ENCODE results near the gene SLC43A2.

Gene SLC43A2

DNA sequence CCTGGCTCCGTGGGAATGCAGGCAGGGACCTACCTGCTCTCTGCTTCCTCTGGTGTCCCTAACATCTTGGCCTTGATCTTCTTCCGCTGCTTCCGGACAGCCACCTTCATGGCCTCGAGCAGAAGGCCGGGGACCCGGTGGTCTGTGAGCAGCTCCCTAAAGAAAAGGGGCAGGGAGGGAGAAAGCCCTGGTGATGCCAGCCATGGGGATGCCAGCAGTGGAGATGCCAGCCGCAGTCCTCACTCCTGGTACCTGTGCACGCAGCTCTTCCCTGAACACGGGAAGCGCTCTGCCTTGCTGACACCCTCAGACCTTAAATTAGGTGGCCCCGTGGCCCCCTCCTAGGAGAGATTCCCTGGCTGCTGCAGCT is 19.2 kb upstream of the SLC43A2 start:
- TF ChIP-seq, protein P1, sequence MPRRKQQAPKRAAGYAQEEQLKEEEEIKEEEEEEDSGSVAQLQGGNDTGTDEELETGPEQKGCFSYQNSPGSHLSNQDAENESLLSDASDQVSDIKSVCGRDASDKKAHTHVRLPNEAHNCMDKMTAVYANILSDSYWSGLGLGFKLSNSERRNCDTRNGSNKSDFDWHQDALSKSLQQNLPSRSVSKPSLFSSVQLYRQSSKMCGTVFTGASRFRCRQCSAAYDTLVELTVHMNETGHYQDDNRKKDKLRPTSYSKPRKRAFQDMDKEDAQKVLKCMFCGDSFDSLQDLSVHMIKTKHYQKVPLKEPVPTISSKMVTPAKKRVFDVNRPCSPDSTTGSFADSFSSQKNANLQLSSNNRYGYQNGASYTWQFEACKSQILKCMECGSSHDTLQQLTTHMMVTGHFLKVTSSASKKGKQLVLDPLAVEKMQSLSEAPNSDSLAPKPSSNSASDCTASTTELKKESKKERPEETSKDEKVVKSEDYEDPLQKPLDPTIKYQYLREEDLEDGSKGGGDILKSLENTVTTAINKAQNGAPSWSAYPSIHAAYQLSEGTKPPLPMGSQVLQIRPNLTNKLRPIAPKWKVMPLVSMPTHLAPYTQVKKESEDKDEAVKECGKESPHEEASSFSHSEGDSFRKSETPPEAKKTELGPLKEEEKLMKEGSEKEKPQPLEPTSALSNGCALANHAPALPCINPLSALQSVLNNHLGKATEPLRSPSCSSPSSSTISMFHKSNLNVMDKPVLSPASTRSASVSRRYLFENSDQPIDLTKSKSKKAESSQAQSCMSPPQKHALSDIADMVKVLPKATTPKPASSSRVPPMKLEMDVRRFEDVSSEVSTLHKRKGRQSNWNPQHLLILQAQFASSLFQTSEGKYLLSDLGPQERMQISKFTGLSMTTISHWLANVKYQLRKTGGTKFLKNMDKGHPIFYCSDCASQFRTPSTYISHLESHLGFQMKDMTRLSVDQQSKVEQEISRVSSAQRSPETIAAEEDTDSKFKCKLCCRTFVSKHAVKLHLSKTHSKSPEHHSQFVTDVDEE (CRISPR knock-in tag; IDR thresholded peaks at IDR 0.05), result no peak
- TF ChIP-seq OSR1 (CRISPR knock-in tag; IDR thresholded peaks at IDR 0.05) (no peak), GLIS3 (CRISPR knock-in tag; IDR thresholded peaks at IDR 0.05) (no peak), BACH2 (CRISPR knock-in tag; IDR thresholded peaks at IDR 0.05; ENCODE audit: borderline replicate concordance) (no peak)
- ATAC-seq, result no peak

GRCh38 chr17:1646199-1646875 is 17.7 kb upstream of the SLC43A2 start:
- no peak for TF ChIP-seq ZNF8 (CRISPR knock-in tag; IDR thresholded peaks at IDR 0.05)
- TF ChIP-seq, protein P1 (CRISPR knock-in tag; IDR thresholded peaks at IDR 0.05), result no peak
- TF ChIP-seq TCF4 (CRISPR knock-in tag; IDR thresholded peaks at IDR 0.05; ENCODE audit: borderline replicate concordance), result no peak
- TF ChIP-seq TOX (CRISPR knock-in tag; IDR thresholded peaks at IDR 0.05; ENCODE audit: borderline replicate concordance), result no peak
- no peak for ATAC-seq

GRCh38 chr17:1645207-1646171 is 16.9 kb upstream of the SLC43A2 start, which contains the start of gene SCARF1:
Gene SCARF1, minus strand, starts transcription at chr17:1645732. Its CDS starts 35 bp downstream, at chr17:1645697.
- no peak for ATAC-seq
- TF ChIP-seq SNAI2 (CRISPR knock-in tag; IDR thresholded peaks at IDR 0.05) (no peak), ARNTL (CRISPR knock-in tag; IDR thresholded peaks at IDR 0.05; ENCODE audit: borderline replicate concordance, low read depth) (no peak), CSRNP3 (CRISPR knock-in tag; IDR thresholded peaks at IDR 0.05) (no peak), RARB (CRISPR knock-in tag; IDR thresholded peaks at IDR 0.05) (no peak), ISL1 (CRISPR knock-in tag; IDR thresholded peaks at IDR 0.05) (no peak), ZFP3 (CRISPR knock-in tag; IDR thresholded peaks at IDR 0.05) (no peak), TCF4 (CRISPR knock-in tag; IDR thresholded peaks at IDR 0.05; ENCODE audit: borderline replicate concordance) (no peak), ESRRG (CRISPR knock-in tag; IDR thresholded peaks at IDR 0.05) (no peak), ZNF8 (CRISPR knock-in tag; IDR thresholded peaks at IDR 0.05) (no peak), TOX (CRISPR knock-in tag; IDR thresholded peaks at IDR 0.05; ENCODE audit: borderline replicate concordance) (no peak), GLIS3 (CRISPR knock-in tag; IDR thresholded peaks at IDR 0.05) (no peak), OSR1 (CRISPR knock-in tag; IDR thresholded peaks at IDR 0.05) (no peak), PPARA (CRISPR knock-in tag; IDR thresholded peaks at IDR 0.05; ENCODE audit: borderline replicate concordance) (no peak), ZNF70 (CRISPR knock-in tag; IDR thresholded peaks at IDR 0.05) (no peak), BACH2 (CRISPR knock-in tag; IDR thresholded peaks at IDR 0.05; ENCODE audit: borderline replicate concordance) (no peak), ZC3H10 (CRISPR knock-in tag; IDR thresholded peaks at IDR 0.05) (no peak), CSDC2 (CRISPR knock-in tag; IDR thresholded peaks at IDR 0.05) (no peak), ZNF565 (CRISPR knock-in tag; conservative IDR thresholded peaks at IDR 0.05; ENCODE audit: low read depth) (no peak)
- TF ChIP-seq, protein P2, sequence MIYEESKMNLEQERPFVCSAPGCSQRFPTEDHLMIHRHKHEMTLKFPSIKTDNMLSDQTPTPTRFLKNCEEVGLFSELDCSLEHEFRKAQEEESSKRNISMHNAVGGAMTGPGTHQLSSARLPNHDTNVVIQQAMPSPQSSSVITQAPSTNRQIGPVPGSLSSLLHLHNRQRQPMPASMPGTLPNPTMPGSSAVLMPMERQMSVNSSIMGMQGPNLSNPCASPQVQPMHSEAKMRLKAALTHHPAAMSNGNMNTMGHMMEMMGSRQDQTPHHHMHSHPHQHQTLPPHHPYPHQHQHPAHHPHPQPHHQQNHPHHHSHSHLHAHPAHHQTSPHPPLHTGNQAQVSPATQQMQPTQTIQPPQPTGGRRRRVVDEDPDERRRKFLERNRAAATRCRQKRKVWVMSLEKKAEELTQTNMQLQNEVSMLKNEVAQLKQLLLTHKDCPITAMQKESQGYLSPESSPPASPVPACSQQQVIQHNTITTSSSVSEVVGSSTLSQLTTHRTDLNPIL (CRISPR knock-in tag; IDR thresholded peaks at IDR 0.05; ENCODE audit: low read depth), result no peak
- TF ChIP-seq, protein P3, sequence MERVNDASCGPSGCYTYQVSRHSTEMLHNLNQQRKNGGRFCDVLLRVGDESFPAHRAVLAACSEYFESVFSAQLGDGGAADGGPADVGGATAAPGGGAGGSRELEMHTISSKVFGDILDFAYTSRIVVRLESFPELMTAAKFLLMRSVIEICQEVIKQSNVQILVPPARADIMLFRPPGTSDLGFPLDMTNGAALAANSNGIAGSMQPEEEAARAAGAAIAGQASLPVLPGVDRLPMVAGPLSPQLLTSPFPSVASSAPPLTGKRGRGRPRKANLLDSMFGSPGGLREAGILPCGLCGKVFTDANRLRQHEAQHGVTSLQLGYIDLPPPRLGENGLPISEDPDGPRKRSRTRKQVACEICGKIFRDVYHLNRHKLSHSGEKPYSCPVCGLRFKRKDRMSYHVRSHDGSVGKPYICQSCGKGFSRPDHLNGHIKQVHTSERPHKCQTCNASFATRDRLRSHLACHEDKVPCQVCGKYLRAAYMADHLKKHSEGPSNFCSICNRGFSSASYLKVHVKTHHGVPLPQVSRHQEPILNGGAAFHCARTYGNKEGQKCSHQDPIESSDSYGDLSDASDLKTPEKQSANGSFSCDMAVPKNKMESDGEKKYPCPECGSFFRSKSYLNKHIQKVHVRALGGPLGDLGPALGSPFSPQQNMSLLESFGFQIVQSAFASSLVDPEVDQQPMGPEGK (CRISPR knock-in tag; IDR thresholded peaks at IDR 0.05; ENCODE audit: borderline replicate concordance), result no peak

Data from SK-N-SH treated with all-trans-retinoic acid at 6 μM for 48 hours (cell line).